CD14-positive monocyte (primary cell): ENCODE data around the gene CPNE2. TPM values are rescaled to one million over a fixed set of nuclear protein-coding genes. Genes with fewer than 3 reads are reported as not detected.

Experiments used
- DNase-seq, 3 donors: peaks; one replicate each; pipeline ENCODE4 v3.0.0-alpha.2; 2011 to 2022
- H2AFZ ChIP-seq: 2 replicates; pipeline ENCODE4 v1.6.0; 2012; ENCODE audit warnings: mild to moderate bottlenecking, low read depth, low read length, inconsistent platforms; ENCODE audit not compliant: insufficient read depth, poor library complexity, severe bottlenecking
- H3K27ac ChIP-seq, 2 donors: 1 replicate in 1 of 2; 2 replicates in 1 of 2; pipeline ENCODE4 v1.5.1; 2012 to 2013; ENCODE audit warnings: low read length in 2 of 2, control low read depth in 1 of 2, inconsistent platforms in 1 of 2, low read depth in 1 of 2, mild to moderate bottlenecking in 1 of 2
- H3K27me3 ChIP-seq, 2 donors: one replicate each; pipeline versions ENCODE4 v1.6.0 to v1.6.1; 2011 to 2013; ENCODE audit warnings: low read length in 2 of 2; ENCODE audit not compliant: control insufficient read depth in 2 of 2, insufficient read depth in 2 of 2
- H3K36me3 ChIP-seq, 2 donors: replicated peaks in 1 of 2; 1 replicate in 1 of 2; 2 replicates in 1 of 2; pipeline versions ENCODE4 v1.5.1 to v1.6.1; 2012 to 2013; ENCODE audit warnings: low read length in 2 of 2, control low read depth in 1 of 2, inconsistent platforms in 1 of 2, mild to moderate bottlenecking in 1 of 2; ENCODE audit not compliant: insufficient read depth in 2 of 2, control insufficient read depth in 1 of 2
- H3K4me1 ChIP-seq, 2 donors: 1 replicate in 1 of 2; 2 replicates in 1 of 2; pipeline versions ENCODE4 v1.5.1 to v1.6.1; 2012 to 2013; ENCODE audit warnings: low read length in 2 of 2, control low read depth in 1 of 2, inconsistent platforms in 1 of 2, mild to moderate bottlenecking in 1 of 2, moderate library complexity in 1 of 2; ENCODE audit not compliant: insufficient read depth in 2 of 2, control insufficient read depth in 1 of 2
- H3K4me2 ChIP-seq: replicated peaks from 2 replicates; pipeline ENCODE3; 2012; ENCODE audit warnings: low read length, moderate library complexity, mild to moderate bottlenecking; ENCODE audit not compliant: poor library complexity, severe bottlenecking; ENCODE audit errors: extremely low read depth
- H3K4me3 ChIP-seq, 3 experiments: fragments of 200-600 bp in 1 of 3; sonication (generic) in 1 of 3; replicated peaks in 1 of 3; 1 replicate in 2 of 3; 2 replicates in 1 of 3; pipeline ENCODE4 v1.5.1; 2011 to 2013; ENCODE audit warnings: low read length in 3 of 3, mild to moderate bottlenecking in 3 of 3, control low read depth in 2 of 3, low read depth in 2 of 3, inconsistent platforms in 1 of 3, moderate library complexity in 1 of 3
- H3K79me2 ChIP-seq: 2 replicates; pipeline ENCODE4 v1.6.0; 2012; ENCODE audit warnings: mild to moderate bottlenecking, control low read depth, inconsistent platforms, low read length, moderate library complexity; ENCODE audit not compliant: insufficient read depth
- H3K9ac ChIP-seq: 2 replicates; pipeline ENCODE4 v1.6.0; 2017; ENCODE audit warnings: low read length, mild to moderate bottlenecking; ENCODE audit not compliant: insufficient read depth, poor library complexity, severe bottlenecking
- H3K9me3 ChIP-seq, 2 donors: replicated peaks in 1 of 2; 1 replicate in 1 of 2; 2 replicates in 1 of 2; pipeline versions ENCODE4 v1.5.1 to v1.6.1; 2012 to 2013; ENCODE audit warnings: low read length in 2 of 2, control low read depth in 1 of 2; ENCODE audit not compliant: control insufficient read depth in 1 of 2, insufficient read depth in 1 of 2
- H4K20me1 ChIP-seq: 2 replicates; pipeline ENCODE4 v1.6.0; 2012; ENCODE audit warnings: mild to moderate bottlenecking, low read length, control low read depth, moderate library complexity; ENCODE audit not compliant: insufficient read depth
- H3K27ac Mint-ChIP-seq, 7 donors: one replicate each; pipeline ENCODE4 v1.8.0; 2020; ENCODE audit warnings: mild to moderate bottlenecking in 7 of 7, mixed read lengths in 7 of 7, moderate library complexity in 6 of 7, inconsistent platforms in 2 of 7
- H3K27me3 Mint-ChIP-seq, 3 donors: one replicate each; pipeline ENCODE4 v1.8.0; 2021 to 2022; ENCODE audit warnings: low read depth in 3 of 3, mild to moderate bottlenecking in 3 of 3, mixed read lengths in 3 of 3, moderate library complexity in 3 of 3, inconsistent platforms in 1 of 3
- H3K36me3 Mint-ChIP-seq, 2 donors: one replicate each; pipeline ENCODE4 v1.8.0; 2020; ENCODE audit warnings: mixed read lengths in 2 of 2, inconsistent platforms in 1 of 2, mild to moderate bottlenecking in 1 of 2
- H3K4me1 Mint-ChIP-seq: one replicate; pipeline ENCODE4 v1.8.0; 2020; ENCODE audit warnings: mild to moderate bottlenecking, mixed read lengths
- H3K4me3 Mint-ChIP-seq, 2 donors: one replicate each; pipeline ENCODE4 v1.8.0; 2020; ENCODE audit warnings: mild to moderate bottlenecking in 2 of 2, mixed read lengths in 2 of 2, moderate library complexity in 1 of 2
- H3K9me3 Mint-ChIP-seq, 7 donors: one replicate each; pipeline ENCODE4 v1.8.0; 2020 to 2022; ENCODE audit warnings: mixed read lengths in 7 of 7, mild to moderate bottlenecking in 6 of 7, moderate library complexity in 6 of 7, inconsistent platforms in 2 of 7
- WGBS: methylation state at CpG from one replicate; pipeline ENCODE4 v1.1.5; 2013; ENCODE audit warnings: missing lambda C conversion rate; ENCODE audit not compliant: insufficient coverage; 5-methylcytosine and 5-hydroxymethylcytosine counted together
- intact Hi-C, 2 donors: fragments of 100-400 bp; cut with micrococcal nuclease; formaldehyde crosslinking; loops; one replicate each; pipeline versions ENCODE4 v1.15.0 to v1.15.1; 2023
- polyA plus RNA-seq, 3 donors: library from polyadenylated mRNA; depleted of rRNA in 1 of 3; unstranded in 2 of 3; stranded (reverse) in 1 of 3; fragments of 300-500 nt in 2 of 3; fragments of >200 nt in 1 of 3; fragmentation: Illumina TruSeq in 2 of 3; gene quantifications; 1 replicate in 2 of 3; 2 replicates in 1 of 3; pipeline ENCODE4 v1.2.3, GENCODE V29; 2012 to 2021
- TF ChIP-seq, protein P1 (sequence below): fragments of 200-600 bp; IDR thresholded peaks from one replicate; pipeline ENCODE4 v1.8.0; 2022; ENCODE audit warnings: antibody characterized with exemption, mild to moderate bottlenecking

CPNE2 gene
- polyA plus RNA-seq, 3 donors: 18.3 to 68.8 (median 23.9) TPM

DNA sequence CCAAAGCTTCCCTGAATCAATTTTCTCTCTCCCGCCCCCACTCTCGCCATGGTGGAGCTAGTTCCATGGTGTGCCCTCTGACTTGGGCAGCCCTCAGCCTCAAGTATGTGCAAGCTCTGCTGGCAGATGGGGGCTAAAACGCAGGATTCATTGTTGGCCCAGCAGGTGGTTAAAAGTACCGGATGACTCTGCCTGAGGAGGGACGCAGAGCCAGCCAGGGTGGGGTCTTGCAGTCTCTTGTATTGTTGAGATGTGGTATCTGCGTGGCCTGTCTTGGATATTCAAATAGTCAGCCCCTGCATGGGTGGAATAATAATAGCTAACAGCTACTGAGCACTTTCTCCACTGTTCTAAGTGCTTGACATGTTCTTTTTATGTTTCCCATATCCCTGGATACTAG lies 36.7 kb upstream of the CPNE2 start:
- Histone ChIP-seq H3K4me3 (no peak overlapping the region), H3K4me1 (peaks cover 2 to 8% of the 10 kb centered on the region in 2 donors), H3K27ac (peak overlapping the region in 1 of 2 donors; percentile 26), H3K9me3 (no peaks in the 10 kb centered on the region), H2AFZ (no peak overlapping the region), H3K4me2 (no peak overlapping the region), H3K27me3 (no peaks in the 10 kb centered on the region), H3K9ac (no peak overlapping the region), H3K79me2 (peaks cover 2% of the 10 kb centered on the region), H4K20me1 (peaks cover 6% of the 10 kb centered on the region), H3K36me3 (peaks cover 87 to 100% of the 10 kb centered on the region in 2 donors)
- WGBS: 100% methylated on average over 3 of the region's 6 CpGs
- TF ChIP-seq, protein P1, sequence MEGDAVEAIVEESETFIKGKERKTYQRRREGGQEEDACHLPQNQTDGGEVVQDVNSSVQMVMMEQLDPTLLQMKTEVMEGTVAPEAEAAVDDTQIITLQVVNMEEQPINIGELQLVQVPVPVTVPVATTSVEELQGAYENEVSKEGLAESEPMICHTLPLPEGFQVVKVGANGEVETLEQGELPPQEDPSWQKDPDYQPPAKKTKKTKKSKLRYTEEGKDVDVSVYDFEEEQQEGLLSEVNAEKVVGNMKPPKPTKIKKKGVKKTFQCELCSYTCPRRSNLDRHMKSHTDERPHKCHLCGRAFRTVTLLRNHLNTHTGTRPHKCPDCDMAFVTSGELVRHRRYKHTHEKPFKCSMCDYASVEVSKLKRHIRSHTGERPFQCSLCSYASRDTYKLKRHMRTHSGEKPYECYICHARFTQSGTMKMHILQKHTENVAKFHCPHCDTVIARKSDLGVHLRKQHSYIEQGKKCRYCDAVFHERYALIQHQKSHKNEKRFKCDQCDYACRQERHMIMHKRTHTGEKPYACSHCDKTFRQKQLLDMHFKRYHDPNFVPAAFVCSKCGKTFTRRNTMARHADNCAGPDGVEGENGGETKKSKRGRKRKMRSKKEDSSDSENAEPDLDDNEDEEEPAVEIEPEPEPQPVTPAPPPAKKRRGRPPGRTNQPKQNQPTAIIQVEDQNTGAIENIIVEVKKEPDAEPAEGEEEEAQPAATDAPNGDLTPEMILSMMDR: no peak
- intact Hi-C loops: no loop called here
- peaks cover 9% of the 10 kb centered on the region for H3K4me1 Mint-ChIP-seq
- H3K27me3 Mint-ChIP-seq: no peaks in the 10 kb centered on the region
- no peak for DNase-seq
- H3K27ac Mint-ChIP-seq: peak overlapping the region in 1 of 7 donors; percentile 65
- peaks cover 0 to 2% (median 0%) of the 10 kb centered on the region in 7 donors for H3K9me3 Mint-ChIP-seq
- H3K4me3 Mint-ChIP-seq: no peak overlapping the region
- peaks cover 88 to 99% of the 10 kb centered on the region in 2 donors for H3K36me3 Mint-ChIP-seq

DNA sequence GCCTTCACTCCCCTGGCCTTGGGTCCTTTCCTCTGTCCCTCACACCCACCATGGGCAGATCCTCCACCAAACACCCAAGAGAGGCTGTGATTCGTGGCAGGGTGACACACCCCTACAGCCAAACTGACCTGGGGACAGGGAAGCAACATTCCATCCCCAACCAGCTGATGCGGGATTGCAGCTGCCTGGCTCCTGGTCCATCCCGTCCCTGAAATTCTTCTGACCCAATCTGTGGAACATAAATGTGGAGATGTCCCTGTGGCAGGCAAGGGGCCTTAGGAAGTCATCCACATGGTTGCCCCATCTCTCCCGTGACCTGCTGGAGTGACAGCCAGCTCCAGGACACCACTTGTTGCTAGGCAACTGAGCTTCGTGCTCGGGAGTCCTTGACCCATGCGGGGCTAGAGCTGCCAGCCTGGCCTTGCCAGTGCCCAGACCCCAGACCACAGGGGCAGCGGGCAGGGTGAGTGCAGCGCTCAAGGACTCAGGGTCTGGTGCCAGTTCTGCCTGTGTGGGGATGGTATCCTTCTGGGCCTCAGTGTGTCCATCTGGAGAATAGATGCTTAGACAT lies 34.0 kb upstream of the CPNE2 start:
- intact Hi-C loops: no loop called here
- peaks cover 0 to 1% (median 0%) of the 10 kb centered on the region in 7 donors for H3K9me3 Mint-ChIP-seq
- H2AFZ ChIP-seq: no peak overlapping the region
- H3K4me1 ChIP-seq: peaks cover 18 to 33% of the 10 kb centered on the region in 2 donors
- H3K27me3 Mint-ChIP-seq: no peaks in the 10 kb centered on the region
- no peak for DNase-seq
- H4K20me1 ChIP-seq: peaks cover 6% of the 10 kb centered on the region
- H3K4me2 ChIP-seq: no peak overlapping the region
- H3K27me3 ChIP-seq: no peaks in the 10 kb centered on the region
- H3K79me2 ChIP-seq: peaks cover 4% of the 10 kb centered on the region
- peaks cover 79 to 93% of the 10 kb centered on the region in 2 donors for H3K36me3 ChIP-seq
- WGBS: 91% methylated on average over 9 of the region's 9 CpGs
- no peaks in the 10 kb centered on the region for H3K9me3 ChIP-seq
- H3K36me3 Mint-ChIP-seq: peaks cover 83 to 97% of the 10 kb centered on the region in 2 donors
- H3K27ac Mint-ChIP-seq: peak overlapping the region in 4 of 7 donors; percentile 61 to 85 (median 72)
- no peak overlapping the region for H3K9ac ChIP-seq
- H3K27ac ChIP-seq: peak overlapping the region in 1 of 2 donors; percentile 27
- no peak overlapping the region for H3K4me3 Mint-ChIP-seq
- no peak overlapping the region for H3K4me3 ChIP-seq
- peaks cover 33% of the 10 kb centered on the region for H3K4me1 Mint-ChIP-seq
- TF ChIP-seq, protein P1: no peak
